ENCODE measurements around the gene PRKAG3. TPM values are rescaled to one million over a fixed set of nuclear protein-coding genes. Genes with fewer than 3 reads are reported as not detected.

The PRKAG3 gene
- total and polyA plus RNA-seq, 2 donors (not counting 1 experiment from before 2014, with no cell fraction given) = not detected

GRCh38 chr2:218832520-218832919 lies 917 bp upstream of the PRKAG3 start:
- no peak overlapping the region for H3K4me2 ChIP-seq (replicated peaks; ENCODE audit: low read depth, low read length, poor library complexity, severe bottlenecking)
- Mint-ChIP-seq H3K4me1 (no peaks in the 10 kb centered on the region), H3K27ac (no peak overlapping the region), H3K4me3 (no peak overlapping the region), H3K27me3 (peaks cover 49% of the 10 kb centered on the region), H3K9me3 (ENCODE audit: insufficient read depth) (peaks cover 3% of the 10 kb centered on the region)
- intact Hi-C loops (cut with micrococcal nuclease) = no loop called here
- no peak overlapping the region for H3K27ac ChIP-seq (ENCODE audit: low read length in 2 of 2)
- ATAC-seq (ENCODE audit: low read depth) (no peak), DNase-seq (no peak)
- no peaks in the 10 kb centered on the region for H3K4me1 ChIP-seq (ENCODE audit: control insufficient read depth in 2 of 2, insufficient read depth in 2 of 2, low read length in 2 of 2)
- H3K36me3 ChIP-seq (replicated peaks in 1 of 2; ENCODE audit: control extremely low read depth in 1 of 2, control insufficient read depth in 1 of 2, extremely low read depth in 1 of 2, insufficient read depth in 2 of 2, low read length in 1 of 2) = no peaks in the 10 kb centered on the region
- POLR2A ChIA-PET = no interaction called here
- CTCF ChIA-PET = no interaction called here
- H3K4me3 ChIP-seq (ENCODE audit: control extremely low read depth in 1 of 5, extremely low read depth in 1 of 5, insufficient read depth in 1 of 5, low read depth in 2 of 5, low read length in 4 of 5) = no peak overlapping the region
- TF ChIP-seq CTCF (IDR thresholded peaks at IDR 0.05) (no peak), EZH2 (IDR thresholded peaks at IDR 0.05; ENCODE audit: borderline replicate concordance, insufficient read depth, low read depth, low read length, poor library complexity, severe bottlenecking) (no peak)
- H3K9ac ChIP-seq (ENCODE audit: low read length) = no peak overlapping the region
- H4K20me1 ChIP-seq (ENCODE audit: control insufficient read depth, insufficient read depth, low read length, poor library complexity, severe bottlenecking) = no peaks in the 10 kb centered on the region
- H2AFZ ChIP-seq (ENCODE audit: insufficient read depth, low read depth, low read length, poor library complexity, severe bottlenecking) = no peak overlapping the region
- H3K9me3 ChIP-seq (ENCODE audit: control extremely low read depth in 1 of 3, control insufficient read depth in 2 of 3, insufficient read depth in 1 of 3, low read length in 2 of 3) = peaks cover 0 to 4% (median 0%) of the 10 kb centered on the region in 3 donors
- peaks cover 0 to 28% (median 8%) of the 10 kb centered on the region in 4 experiments for H3K27me3 ChIP-seq (replicated peaks in 1 of 4; ENCODE audit: control extremely low read depth in 1 of 4, control insufficient read depth in 3 of 4, insufficient read depth in 4 of 4, low read length in 3 of 4)
- WGBS (ENCODE audit: insufficient coverage) = 100% methylated on average over 3 of the region's 3 CpGs
- H3K79me2 ChIP-seq (ENCODE audit: control insufficient read depth, insufficient read depth, low read length) = no peaks in the 10 kb centered on the region

GRCh38 chr2:218832081-218832480 lies 478 bp upstream of the PRKAG3 start:
- no peak overlapping the region for H2AFZ ChIP-seq (ENCODE audit: insufficient read depth, low read depth, low read length, poor library complexity, severe bottlenecking)
- TF ChIP-seq CTCF (IDR thresholded peaks at IDR 0.05) = no peak
- no peak for TF ChIP-seq EZH2 (IDR thresholded peaks at IDR 0.05; ENCODE audit: borderline replicate concordance, insufficient read depth, low read depth, low read length, poor library complexity, severe bottlenecking)
- Mint-ChIP-seq H3K9me3 (ENCODE audit: insufficient read depth) (peaks cover under 1% of the 10 kb centered on the region), H3K27ac (no peak overlapping the region), H3K4me1 (no peaks in the 10 kb centered on the region), H3K27me3 (peaks cover 47% of the 10 kb centered on the region), H3K4me3 (no peak overlapping the region)
- WGBS (ENCODE audit: insufficient coverage) = 83% methylated on average over 3 of the region's 3 CpGs
- H3K9ac ChIP-seq (ENCODE audit: low read length) = no peak overlapping the region
- no peak overlapping the region for H3K4me2 ChIP-seq (replicated peaks; ENCODE audit: low read depth, low read length, poor library complexity, severe bottlenecking)
- peaks cover 0 to 28% (median 8%) of the 10 kb centered on the region in 4 experiments for H3K27me3 ChIP-seq (replicated peaks in 1 of 4; ENCODE audit: control extremely low read depth in 1 of 4, control insufficient read depth in 3 of 4, insufficient read depth in 4 of 4, low read length in 3 of 4)
- H3K36me3 ChIP-seq (replicated peaks in 1 of 2; ENCODE audit: control extremely low read depth in 1 of 2, control insufficient read depth in 1 of 2, extremely low read depth in 1 of 2, insufficient read depth in 2 of 2, low read length in 1 of 2) = no peaks in the 10 kb centered on the region
- ChIA-PET POLR2A (no interaction called here), CTCF (no interaction called here)
- H3K79me2 ChIP-seq (ENCODE audit: control insufficient read depth, insufficient read depth, low read length) = no peaks in the 10 kb centered on the region
- H3K4me3 ChIP-seq (ENCODE audit: control extremely low read depth in 1 of 5, extremely low read depth in 1 of 5, insufficient read depth in 1 of 5, low read depth in 2 of 5, low read length in 4 of 5) = no peak overlapping the region
- intact Hi-C loops (cut with micrococcal nuclease) = no loop called here
- ATAC-seq (ENCODE audit: low read depth) (no peak), DNase-seq (no peak)
- H3K27ac ChIP-seq (ENCODE audit: low read length in 2 of 2) = no peak overlapping the region
- H3K9me3 ChIP-seq (ENCODE audit: control extremely low read depth in 1 of 3, control insufficient read depth in 2 of 3, insufficient read depth in 1 of 3, low read length in 2 of 3) = no peaks in the 10 kb centered on the region
- no peaks in the 10 kb centered on the region for H3K4me1 ChIP-seq (ENCODE audit: control insufficient read depth in 2 of 2, insufficient read depth in 2 of 2, low read length in 2 of 2)
- no peaks in the 10 kb centered on the region for H4K20me1 ChIP-seq (ENCODE audit: control insufficient read depth, insufficient read depth, low read length, poor library complexity, severe bottlenecking)

All from B cell (primary cell).